ENCODE results near the gene NUDT2.
"Not testable (repeated sequence)": the region's sequence is repeated elsewhere in the genome, so short reads cannot be mapped to it uniquely, and the experiment has no call there.

NUDT2 gene

GRCh38 chr9:34337403-34337802 lies 8.0 kb downstream of the NUDT2 start:
- DNase-seq = no peak

GRCh38 chr9:34338079-34338478 lies 8.7 kb downstream of the NUDT2 start:
- DNase-seq = not testable (repeated sequence)

- DNase-seq = no peak
These were observed 9.5 kb downstream of the NUDT2 start for GRCh38 chr9:34338665-34339385.

GRCh38 chr9:34341659-34342295 lies 12.4 kb downstream of the NUDT2 start:
- no peak for DNase-seq

- no peak for DNase-seq
These were observed 13.7 kb downstream of the NUDT2 start for GRCh38 chr9:34343090-34343489.

GRCh38 chr9:34343605-34344004 lies 14.2 kb downstream of the NUDT2 start:
- no peak for DNase-seq

- DNase-seq = no peak
These were observed 17.8 kb downstream of the NUDT2 start for GRCh38 chr9:34346873-34347799.

- no peak for DNase-seq
These were observed 18.4 kb downstream of the NUDT2 start for GRCh38 chr9:34347800-34348158.

GRCh38 chr9:34349324-34349723 lies 20.0 kb downstream of the NUDT2 start:
- no peak for DNase-seq

- not testable (repeated sequence) for DNase-seq
These were observed 22.8 kb downstream of the NUDT2 start for GRCh38 chr9:34352122-34352652.

GRCh38 chr9:34352957-34353356 lies 23.6 kb downstream of the NUDT2 start:
- DNase-seq = not testable (repeated sequence)

- DNase-seq = no peak
These were observed 33.3 kb downstream of the NUDT2 start for GRCh38 chr9:34362614-34363214.

GRCh38 chr9:34363619-34364351 lies 34.4 kb downstream of the NUDT2 start:
- no peak for DNase-seq

- no peak for DNase-seq
These were observed 35.9 kb downstream of the NUDT2 start for GRCh38 chr9:34365282-34365681.

- no peak for DNase-seq
These were observed 37.0 kb downstream of the NUDT2 start for GRCh38 chr9:34366365-34366764.

GRCh38 chr9:34367751-34368410 lies 38.5 kb downstream of the NUDT2 start:
- not testable (repeated sequence) for DNase-seq

GRCh38 chr9:34368796-34369195 lies 39.4 kb downstream of the NUDT2 start:
- DNase-seq = not testable (repeated sequence)

- DNase-seq = no peak
These were observed 40.3 kb downstream of the NUDT2 start for GRCh38 chr9:34369636-34370035.

- DNase-seq = no peak
These were observed 41.1 kb downstream of the NUDT2 start for GRCh38 chr9:34370335-34370969.

GRCh38 chr9:34370970-34371880 lies 41.9 kb downstream of the NUDT2 start:
- no peak for DNase-seq

All from stimulated activated CD4-positive, alpha-beta T cell treated with anti-CD3 and anti-CD28 coated beads, Interleukin-2, amount 100 ng/mL, for 48 hours (primary cell).